ENCODE results near the gene NT5DC2.

Gene NT5DC2

DNA sequence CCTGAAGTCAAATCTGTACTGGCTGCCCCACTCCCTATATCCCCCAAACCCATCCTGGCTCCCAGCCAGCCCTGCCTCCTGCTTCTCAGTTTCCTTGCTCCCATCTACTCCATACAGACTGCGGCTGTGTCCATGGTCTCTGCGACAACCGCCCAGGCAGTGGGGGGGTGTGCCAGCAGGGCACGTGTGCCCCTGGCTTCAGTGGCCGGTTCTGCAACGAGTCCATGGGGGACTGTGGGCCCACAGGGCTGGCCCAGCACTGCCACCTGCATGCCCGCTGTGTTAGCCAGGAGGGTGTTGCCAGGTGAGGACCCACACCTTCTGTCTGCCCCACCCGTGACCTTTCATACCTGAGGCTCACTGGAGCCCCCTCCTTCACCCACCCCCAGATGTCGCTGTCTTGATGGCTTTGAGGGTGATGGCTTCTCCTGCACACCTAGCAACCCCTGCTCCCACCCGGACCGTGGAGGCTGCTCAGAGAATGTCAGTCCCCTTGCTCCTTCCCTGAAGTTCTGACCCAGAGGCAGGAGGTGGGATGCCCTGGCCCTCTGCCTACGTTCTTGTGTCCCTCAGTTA is 23.8 kb downstream of the NT5DC2 start:
- H3F3A ChIP-seq (ENCODE audit: control insufficient read depth, insufficient read depth), result no peaks in the 10 kb centered on the region

DNA sequence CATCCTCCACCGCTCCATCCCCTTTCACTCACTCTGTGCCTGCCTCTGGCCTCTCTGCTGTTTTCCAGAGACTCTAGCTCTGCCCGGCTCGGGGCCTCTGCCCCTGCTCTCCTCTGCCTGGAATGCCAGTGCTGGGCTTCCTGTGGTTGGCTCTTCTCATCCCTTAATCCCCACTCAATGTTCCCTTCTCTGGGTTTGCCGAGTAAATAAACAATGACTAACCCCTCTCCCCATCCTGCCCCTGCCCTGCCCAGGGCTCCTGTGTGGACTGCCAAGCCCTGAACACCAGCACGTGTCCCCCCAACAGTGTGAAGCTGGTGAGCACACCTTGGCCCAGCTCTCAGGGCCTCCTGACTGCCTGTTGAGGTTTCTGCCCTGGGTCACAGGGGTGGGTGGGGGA is 26.3 kb downstream of the NT5DC2 start:
- H3K4me1 ChIP-seq (ENCODE audit: control insufficient read depth, low read length), result no peaks in the 10 kb centered on the region
- no peaks in the 10 kb centered on the region for H3F3A ChIP-seq (ENCODE audit: control insufficient read depth, insufficient read depth)
- no peaks in the 10 kb centered on the region for H3K27me3 ChIP-seq (ENCODE audit: control insufficient read depth, low read length)
- H3K4me2 ChIP-seq (ENCODE audit: low read length), result no peak overlapping the region
- no peaks in the 10 kb centered on the region for H3K9me2 ChIP-seq (replicated peaks; ENCODE audit: control insufficient read depth, low read length)
- H4K20me1 ChIP-seq (ENCODE audit: control insufficient read depth, insufficient read depth, low read depth, low read length), result no peaks in the 10 kb centered on the region
- no peaks in the 10 kb centered on the region for H3K79me2 ChIP-seq (ENCODE audit: control insufficient read depth, low read length)
- TF ChIP-seq EZH2phosphoT487 (IDR thresholded peaks at IDR 0.05; ENCODE audit: borderline replicate concordance, low read length), result no peak
- TF ChIP-seq, protein P1, sequence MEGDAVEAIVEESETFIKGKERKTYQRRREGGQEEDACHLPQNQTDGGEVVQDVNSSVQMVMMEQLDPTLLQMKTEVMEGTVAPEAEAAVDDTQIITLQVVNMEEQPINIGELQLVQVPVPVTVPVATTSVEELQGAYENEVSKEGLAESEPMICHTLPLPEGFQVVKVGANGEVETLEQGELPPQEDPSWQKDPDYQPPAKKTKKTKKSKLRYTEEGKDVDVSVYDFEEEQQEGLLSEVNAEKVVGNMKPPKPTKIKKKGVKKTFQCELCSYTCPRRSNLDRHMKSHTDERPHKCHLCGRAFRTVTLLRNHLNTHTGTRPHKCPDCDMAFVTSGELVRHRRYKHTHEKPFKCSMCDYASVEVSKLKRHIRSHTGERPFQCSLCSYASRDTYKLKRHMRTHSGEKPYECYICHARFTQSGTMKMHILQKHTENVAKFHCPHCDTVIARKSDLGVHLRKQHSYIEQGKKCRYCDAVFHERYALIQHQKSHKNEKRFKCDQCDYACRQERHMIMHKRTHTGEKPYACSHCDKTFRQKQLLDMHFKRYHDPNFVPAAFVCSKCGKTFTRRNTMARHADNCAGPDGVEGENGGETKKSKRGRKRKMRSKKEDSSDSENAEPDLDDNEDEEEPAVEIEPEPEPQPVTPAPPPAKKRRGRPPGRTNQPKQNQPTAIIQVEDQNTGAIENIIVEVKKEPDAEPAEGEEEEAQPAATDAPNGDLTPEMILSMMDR (IDR thresholded peaks at IDR 0.05; ENCODE audit: low read depth, low read length, poor library complexity, severe bottlenecking), result no peak
- no peak overlapping the region for H3K27ac ChIP-seq (ENCODE audit: low read depth, low read length)
- H3K4me3 ChIP-seq (ENCODE audit: low read length), result no peak overlapping the region
- H3K9me3 ChIP-seq (ENCODE audit: control insufficient read depth, insufficient read depth, low read length), result no peaks in the 10 kb centered on the region
- H3K36me3 ChIP-seq (ENCODE audit: control insufficient read depth, low read length), result no peaks in the 10 kb centered on the region

More for the DNA sequence above, 23.8 kb downstream of the NT5DC2 start:
- Histone ChIP-seq H3K4me2 (ENCODE audit: low read length) (no peak overlapping the region), H3K4me1 (ENCODE audit: control insufficient read depth, low read length) (no peaks in the 10 kb centered on the region), H4K20me1 (ENCODE audit: control insufficient read depth, insufficient read depth, low read depth, low read length) (no peaks in the 10 kb centered on the region), H3K9me3 (ENCODE audit: control insufficient read depth, insufficient read depth, low read length) (no peaks in the 10 kb centered on the region), H3K27ac (ENCODE audit: low read depth, low read length) (no peak overlapping the region), H3K79me2 (ENCODE audit: control insufficient read depth, low read length) (no peaks in the 10 kb centered on the region), H3K27me3 (ENCODE audit: control insufficient read depth, low read length) (no peaks in the 10 kb centered on the region), H3K9me2 (replicated peaks; ENCODE audit: control insufficient read depth, low read length) (no peaks in the 10 kb centered on the region), H3K36me3 (ENCODE audit: control insufficient read depth, low read length) (no peaks in the 10 kb centered on the region), H3K4me3 (ENCODE audit: low read length) (no peak overlapping the region)
- TF ChIP-seq, protein P1 (IDR thresholded peaks at IDR 0.05; ENCODE audit: low read depth, low read length, poor library complexity, severe bottlenecking), result peak; percentile 51
- no peak for TF ChIP-seq EZH2phosphoT487 (IDR thresholded peaks at IDR 0.05; ENCODE audit: borderline replicate concordance, low read length)

DNA sequence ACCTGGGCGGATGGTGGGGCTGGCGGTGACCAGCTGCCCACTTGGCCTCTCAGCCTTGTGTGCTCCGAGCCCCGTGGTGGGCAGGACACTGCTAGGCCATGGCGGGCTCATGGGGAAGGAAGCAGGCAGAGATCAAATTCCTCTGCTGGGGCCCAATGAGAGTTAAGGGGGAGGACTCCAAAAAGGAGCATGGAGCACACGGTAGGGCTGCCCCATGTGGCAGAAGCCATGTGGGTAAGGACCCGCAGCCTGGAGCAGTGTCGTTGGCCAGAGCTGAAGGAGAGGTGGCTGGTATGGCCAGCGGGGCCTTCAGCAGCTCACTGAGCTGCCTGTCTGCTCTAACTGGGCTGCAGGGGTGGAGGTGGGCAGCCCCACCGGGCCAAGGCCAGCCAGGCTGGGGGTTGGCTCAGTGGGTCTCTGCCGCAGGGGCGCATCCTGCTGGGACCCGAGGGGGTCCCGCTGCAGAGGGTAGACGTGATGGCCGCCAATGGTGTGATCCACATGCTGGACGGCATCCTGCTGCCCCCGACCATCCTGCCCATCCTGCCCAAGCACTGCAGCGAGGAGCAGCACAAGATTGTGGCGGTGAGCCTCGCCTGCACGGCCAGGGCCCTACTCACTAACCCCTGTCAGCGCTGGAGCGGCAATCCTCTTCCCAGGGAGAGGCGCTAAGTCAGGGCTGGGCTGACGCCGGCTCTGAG is 27.2 kb downstream of the NT5DC2 start:
- Histone ChIP-seq H3K79me2 (ENCODE audit: control insufficient read depth, low read length) (no peaks in the 10 kb centered on the region), H3K4me3 (ENCODE audit: low read length) (no peak overlapping the region), H3K9me2 (replicated peaks; ENCODE audit: control insufficient read depth, low read length) (no peaks in the 10 kb centered on the region), H3K4me1 (ENCODE audit: control insufficient read depth, low read length) (no peaks in the 10 kb centered on the region), H3K36me3 (ENCODE audit: control insufficient read depth, low read length) (no peaks in the 10 kb centered on the region), H3K4me2 (ENCODE audit: low read length) (no peak overlapping the region), H3F3A (ENCODE audit: control insufficient read depth, insufficient read depth) (no peaks in the 10 kb centered on the region), H3K9me3 (ENCODE audit: control insufficient read depth, insufficient read depth, low read length) (no peaks in the 10 kb centered on the region), H3K27ac (ENCODE audit: low read depth, low read length) (no peak overlapping the region), H3K27me3 (ENCODE audit: control insufficient read depth, low read length) (no peaks in the 10 kb centered on the region), H4K20me1 (ENCODE audit: control insufficient read depth, insufficient read depth, low read depth, low read length) (no peaks in the 10 kb centered on the region)
- TF ChIP-seq, protein P1 (IDR thresholded peaks at IDR 0.05; ENCODE audit: low read depth, low read length, poor library complexity, severe bottlenecking), result no peak
- TF ChIP-seq EZH2phosphoT487 (IDR thresholded peaks at IDR 0.05; ENCODE audit: borderline replicate concordance, low read length), result no peak

Measured in DOHH2 (cell line).